H9 (cell line): Measurements from ENCODE around the gene PDZD7. TPM values are rescaled to one million over a fixed set of nuclear protein-coding genes. Genes with fewer than 3 reads are reported as not detected.

Experiments used
- DNase-seq: peaks from one replicate; pipeline ENCODE4 v3.0.0-alpha.2; 2017
- H2AFZ ChIP-seq: one replicate; pipeline ENCODE4 v1.6.1; 2013; ENCODE audit warnings: mild to moderate bottlenecking, low read length, control low read depth, moderate library complexity
- H2AK5ac ChIP-seq: 2 replicates; pipeline ENCODE4 v1.6.1; 2013; ENCODE audit warnings: low read length, control low read depth, mixed read lengths; ENCODE audit not compliant: insufficient read length
- H2BK120ac ChIP-seq: one replicate; pipeline ENCODE4 v1.6.1; 2013; ENCODE audit warnings: low read depth, mild to moderate bottlenecking, low read length, control low read depth, inconsistent platforms; ENCODE audit not compliant: poor library complexity, severe bottlenecking
- H2BK12ac ChIP-seq: 2 replicates; pipeline ENCODE4 v1.6.1; 2013; ENCODE audit warnings: low read length, control low read depth, mixed read lengths, low read depth; ENCODE audit not compliant: insufficient read length
- H2BK15ac ChIP-seq: 2 replicates; pipeline ENCODE4 v1.6.1; 2013; ENCODE audit warnings: low read depth, low read length, control low read depth
- H2BK20ac ChIP-seq: one replicate; pipeline ENCODE4 v1.6.1; 2013; ENCODE audit warnings: low read depth, mild to moderate bottlenecking, low read length, control low read depth, inconsistent platforms; ENCODE audit not compliant: poor library complexity, severe bottlenecking
- H2BK5ac ChIP-seq: 2 replicates; pipeline ENCODE4 v1.6.1; 2013; ENCODE audit warnings: low read length, control low read depth, mixed read lengths; ENCODE audit not compliant: insufficient read length
- H3K14ac ChIP-seq: 2 replicates; pipeline ENCODE4 v1.6.1; 2013; ENCODE audit warnings: low read length, control low read depth; ENCODE audit not compliant: insufficient read depth
- H3K18ac ChIP-seq: 2 replicates; pipeline ENCODE4 v1.6.1; 2013; ENCODE audit warnings: low read depth, mild to moderate bottlenecking, mixed read lengths, low read length, control low read depth; ENCODE audit not compliant: insufficient read length
- H3K23ac ChIP-seq: 2 replicates; pipeline ENCODE4 v1.6.1; 2013; ENCODE audit warnings: low read length, control low read depth, mixed read lengths, low read depth; ENCODE audit not compliant: insufficient read length
- H3K23me2 ChIP-seq: 2 replicates; pipeline ENCODE4 v1.6.1; 2013; ENCODE audit warnings: low read depth, mild to moderate bottlenecking, mixed read lengths, low read length, control low read depth; ENCODE audit not compliant: insufficient read length, poor library complexity, severe bottlenecking
- H3K27ac ChIP-seq: 2 replicates; pipeline ENCODE4 v1.5.1; 2013; ENCODE audit warnings: low read length, control low read depth, mixed read lengths, low read depth; ENCODE audit not compliant: insufficient read length
- H3K27me3 ChIP-seq: 2 replicates; pipeline ENCODE4 v1.6.1; 2013; ENCODE audit warnings: low read length, control low read depth, inconsistent platforms; ENCODE audit not compliant: insufficient read depth
- H3K4ac ChIP-seq: 2 replicates; pipeline ENCODE4 v1.6.1; 2013; ENCODE audit warnings: low read depth, mild to moderate bottlenecking, control low read depth, inconsistent platforms, low read length, moderate library complexity
- H3K4me1 ChIP-seq: 2 replicates; pipeline ENCODE4 v1.6.1; 2013; ENCODE audit warnings: low read length, control low read depth, inconsistent platforms; ENCODE audit not compliant: insufficient read depth
- H3K4me2 ChIP-seq: 2 replicates; pipeline ENCODE4 v1.6.1; 2013; ENCODE audit warnings: low read length, control low read depth, mixed read lengths; ENCODE audit not compliant: insufficient read length, insufficient read depth
- H3K56ac ChIP-seq: 2 replicates; pipeline ENCODE4 v1.6.1; 2013; ENCODE audit warnings: low read depth, mild to moderate bottlenecking, mixed read lengths, low read length, control low read depth; ENCODE audit not compliant: insufficient read length
- H3K79me1 ChIP-seq: 2 replicates; pipeline ENCODE4 v1.6.1; 2013; ENCODE audit warnings: low read depth, mild to moderate bottlenecking, moderate library complexity, low read length, control low read depth, inconsistent platforms; ENCODE audit not compliant: insufficient read depth, poor library complexity, severe bottlenecking
- H3K79me2 ChIP-seq: 2 replicates; pipeline ENCODE4 v1.6.1; 2013; ENCODE audit warnings: low read length, control low read depth, inconsistent platforms; ENCODE audit not compliant: insufficient read depth
- H3K9ac ChIP-seq: 2 replicates; pipeline ENCODE4 v1.6.1; 2013; ENCODE audit warnings: low read length, control low read depth, mixed read lengths; ENCODE audit not compliant: insufficient read length; ENCODE audit errors: extremely low read depth
- H3K9me3 ChIP-seq: one replicate; pipeline ENCODE4 v1.6.1; 2013; ENCODE audit warnings: low read depth, low read length, inconsistent platforms; ENCODE audit not compliant: control insufficient read depth
- H3T11ph ChIP-seq: one replicate; pipeline ENCODE4 v1.6.1; 2013; ENCODE audit warnings: mild to moderate bottlenecking, low read length, control low read depth, inconsistent platforms
- H4K20me1 ChIP-seq: one replicate; pipeline ENCODE4 v1.6.1; 2013; ENCODE audit not compliant: control insufficient read depth, insufficient read length, insufficient read depth
- H4K5ac ChIP-seq: 2 replicates; pipeline ENCODE4 v1.6.1; 2013; ENCODE audit warnings: low read depth, mild to moderate bottlenecking, mixed read lengths, low read length, control low read depth; ENCODE audit not compliant: insufficient read length
- H4K8ac ChIP-seq: replicated peaks from 2 replicates; pipeline ENCODE4 v1.6.1; 2013; ENCODE audit warnings: low read length, control low read depth, mixed read lengths, low read depth; ENCODE audit not compliant: insufficient read length
- H4K91ac ChIP-seq: 2 replicates; pipeline ENCODE4 v1.6.1; 2013; ENCODE audit warnings: low read depth, mild to moderate bottlenecking, moderate library complexity, mixed read lengths, low read length, control low read depth; ENCODE audit not compliant: insufficient read length
- H3K27ac Mint-ChIP-seq, 3 experiments: 2 replicates in 2 of 3; 3 replicates in 1 of 3; pipeline ENCODE4 v1.8.0; 2020 to 2021; ENCODE audit warnings: mixed read lengths in 3 of 3, mild to moderate bottlenecking in 1 of 3, moderate library complexity in 1 of 3
- H3K27me3 Mint-ChIP-seq: 2 replicates; pipeline ENCODE4 v1.8.0; 2021; ENCODE audit warnings: low read depth, mild to moderate bottlenecking, moderate library complexity, mixed read lengths
- H3K36me3 Mint-ChIP-seq, 3 experiments: 2 replicates in 2 of 3; 3 replicates in 1 of 3; pipeline ENCODE4 v1.8.0; 2020 to 2021; ENCODE audit warnings: low read depth in 3 of 3, mixed read lengths in 3 of 3; ENCODE audit not compliant: insufficient read depth in 1 of 3
- H3K4me1 Mint-ChIP-seq, 2 experiments: 2 replicates each; pipeline ENCODE4 v1.8.0; 2020; ENCODE audit warnings: mixed read lengths in 2 of 2
- H3K4me3 Mint-ChIP-seq, 2 experiments: 2 replicates in 1 of 2; 3 replicates in 1 of 2; pipeline ENCODE4 v1.8.0; 2020 to 2021; ENCODE audit warnings: mild to moderate bottlenecking in 2 of 2, mixed read lengths in 2 of 2, moderate library complexity in 1 of 2
- H3K9me3 Mint-ChIP-seq, 2 experiments: 2 replicates in 1 of 2; 3 replicates in 1 of 2; pipeline ENCODE4 v1.8.0; 2020; ENCODE audit warnings: mild to moderate bottlenecking in 2 of 2, mixed read lengths in 2 of 2, moderate library complexity in 1 of 2
- WGBS: extraction: QIAGEN DNeasy Blood & Tissue Kit; methylation state at CpG from one replicate; pipeline ENCODE4 v1.1.7; 2013; ENCODE audit warnings: missing lambda C conversion rate, low lambda C conversion rate, mixed read lengths; ENCODE audit not compliant: insufficient read length; ENCODE audit errors: extremely low coverage; 5-methylcytosine and 5-hydroxymethylcytosine counted together
- total RNA-seq: library from RNA; stranded (reverse); gene quantifications from 2 replicates; pipeline ENCODE4 v1.2.1, GENCODE V29; 2021
- TF ChIP-seq, protein P1 (sequence below): fragments of 200-600 bp; sonication (generic); conservative IDR thresholded peaks from 3 replicates; pipeline ENCODE4 v1.8.0; 2021; ENCODE audit warnings: antibody characterized with exemption, mild to moderate bottlenecking

Gene PDZD7
- total RNA-seq, 1 experiment from 2014 or later, result 2.0 TPM

GRCh38 chr10:101079874-101080273, 48.9 kb upstream of the PDZD7 start:
- Histone ChIP-seq H3K79me1 (no peaks in the 10 kb centered on the region), H2AFZ (no peak overlapping the region), H3K4me2 (no peak overlapping the region), H3K4ac (no peak overlapping the region), H2BK120ac (no peak overlapping the region), H3K23ac (no peak overlapping the region), H3K79me2 (no peaks in the 10 kb centered on the region), H3K27me3 (peaks cover 2% of the 10 kb centered on the region; the same call in 1 of the 2 replicates), H2BK15ac (no peak overlapping the region), H4K91ac (no peak overlapping the region), H2BK12ac (no peak overlapping the region), H3K14ac (no peak overlapping the region), H3K27ac (no peak overlapping the region), H3K9ac (no peak overlapping the region), H4K8ac (no peak overlapping the region), H3K23me2 (no peaks in the 10 kb centered on the region), H2BK20ac (no peak overlapping the region), H3K9me3 (no peaks in the 10 kb centered on the region), H4K5ac (no peak overlapping the region), H2AK5ac (no peak overlapping the region), H3T11ph (no peak overlapping the region), H3K4me1 (peaks cover 2% of the 10 kb centered on the region), H3K56ac (no peak overlapping the region), H2BK5ac (no peak overlapping the region), H3K18ac (no peak overlapping the region), H4K20me1 (no peaks in the 10 kb centered on the region)
- TF ChIP-seq, protein P1, sequence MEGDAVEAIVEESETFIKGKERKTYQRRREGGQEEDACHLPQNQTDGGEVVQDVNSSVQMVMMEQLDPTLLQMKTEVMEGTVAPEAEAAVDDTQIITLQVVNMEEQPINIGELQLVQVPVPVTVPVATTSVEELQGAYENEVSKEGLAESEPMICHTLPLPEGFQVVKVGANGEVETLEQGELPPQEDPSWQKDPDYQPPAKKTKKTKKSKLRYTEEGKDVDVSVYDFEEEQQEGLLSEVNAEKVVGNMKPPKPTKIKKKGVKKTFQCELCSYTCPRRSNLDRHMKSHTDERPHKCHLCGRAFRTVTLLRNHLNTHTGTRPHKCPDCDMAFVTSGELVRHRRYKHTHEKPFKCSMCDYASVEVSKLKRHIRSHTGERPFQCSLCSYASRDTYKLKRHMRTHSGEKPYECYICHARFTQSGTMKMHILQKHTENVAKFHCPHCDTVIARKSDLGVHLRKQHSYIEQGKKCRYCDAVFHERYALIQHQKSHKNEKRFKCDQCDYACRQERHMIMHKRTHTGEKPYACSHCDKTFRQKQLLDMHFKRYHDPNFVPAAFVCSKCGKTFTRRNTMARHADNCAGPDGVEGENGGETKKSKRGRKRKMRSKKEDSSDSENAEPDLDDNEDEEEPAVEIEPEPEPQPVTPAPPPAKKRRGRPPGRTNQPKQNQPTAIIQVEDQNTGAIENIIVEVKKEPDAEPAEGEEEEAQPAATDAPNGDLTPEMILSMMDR, result no peak
- no peak for DNase-seq
- Mint-ChIP-seq H3K4me1 (peaks cover 11 to 12% of the 10 kb centered on the region in 2 experiments), H3K27me3 (peaks cover 88% of the 10 kb centered on the region), H3K27ac (no peak overlapping the region), H3K9me3 (no peaks in the 10 kb centered on the region), H3K4me3 (no peak overlapping the region), H3K36me3 (no peaks in the 10 kb centered on the region)
- WGBS, result no CpG with 5 or more reads among the region's 1 CpG
